Measurements from ENCODE around the gene CNIH4.
"Not testable (repeated sequence)": the region's sequence is repeated elsewhere in the genome, so short reads cannot be mapped to it uniquely, and the experiment has no call there.

Gene CNIH4

GRCh38 chr1:224348137-224348536, 8.5 kb upstream of the CNIH4 start:
- DNase-seq (ENCODE audit: low read depth in 2 of 2), result no peak

- not testable (repeated sequence) for DNase-seq (ENCODE audit: low read depth in 2 of 2)
Observed at GRCh38 chr1:224349716-224350115, 7.0 kb upstream of the CNIH4 start.

DNA sequence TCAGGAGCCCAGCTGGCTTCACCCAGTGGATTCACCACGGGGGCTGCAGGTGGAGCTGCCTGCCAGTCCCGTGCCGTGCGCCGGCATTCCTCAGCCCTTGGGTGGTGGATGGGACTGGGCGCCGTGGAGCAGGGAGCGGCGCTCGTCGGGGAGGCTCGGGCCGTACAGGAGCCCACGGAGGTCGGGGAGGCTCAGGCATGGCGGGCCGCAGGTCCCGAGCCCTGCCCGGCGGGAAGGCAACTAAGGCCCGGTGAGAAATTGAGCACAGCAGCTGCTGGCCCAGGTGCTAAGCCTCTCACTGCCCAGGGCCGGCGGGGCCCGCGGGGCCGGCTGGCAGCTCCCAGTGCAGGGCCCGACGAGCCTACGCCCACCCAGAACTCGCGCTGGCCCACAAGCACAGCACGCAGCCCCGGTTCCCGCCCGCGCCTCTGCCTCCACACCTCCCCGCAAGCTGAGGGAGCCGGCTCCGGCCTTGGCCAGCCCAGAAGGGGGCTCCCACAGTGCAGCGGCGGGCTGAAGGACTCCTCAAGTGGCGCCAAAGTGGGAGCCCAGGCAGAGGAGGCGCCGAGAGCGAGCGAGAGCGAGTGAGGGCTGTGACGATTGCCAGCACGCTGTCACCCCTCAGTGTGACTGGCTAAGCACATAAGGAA, 4.1 kb upstream of the CNIH4 start:
- DNase-seq (ENCODE audit: low read depth in 2 of 2), result not testable (repeated sequence)

GRCh38 chr1:224353975-224354925, 2.4 kb upstream of the CNIH4 start:
- DNase-seq (ENCODE audit: low read depth in 2 of 2), result no peak

DNA sequence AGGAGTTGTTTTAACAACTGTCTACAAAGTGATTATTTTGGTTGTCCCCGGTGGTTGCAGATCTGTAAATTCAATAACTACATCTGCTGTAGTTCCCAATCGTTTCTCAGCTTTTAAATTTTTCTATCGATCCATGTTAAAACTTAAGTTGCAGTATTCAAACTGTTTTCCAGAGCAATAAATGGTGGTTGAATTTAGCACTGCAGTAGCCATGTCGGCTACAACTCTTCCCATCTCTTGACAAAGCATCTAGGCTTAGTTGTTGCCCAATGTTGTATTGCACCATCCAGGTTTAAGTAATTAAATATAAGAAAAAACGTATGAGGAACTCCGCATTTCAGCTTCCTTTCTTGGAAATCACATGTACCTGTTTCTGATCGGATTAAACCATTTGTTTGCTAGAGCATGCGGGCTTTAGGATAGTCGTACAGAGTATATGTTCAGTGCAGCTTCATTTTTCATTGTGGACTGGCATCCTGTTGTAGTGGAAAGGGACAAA, 996 bp downstream of the CNIH4 start:
- DNase-seq (ENCODE audit: low read depth in 2 of 2), result no peak

GRCh38 chr1:224358237-224358636, 1.6 kb downstream of the CNIH4 start:
- no peak for DNase-seq (ENCODE audit: low read depth in 2 of 2)

DNA sequence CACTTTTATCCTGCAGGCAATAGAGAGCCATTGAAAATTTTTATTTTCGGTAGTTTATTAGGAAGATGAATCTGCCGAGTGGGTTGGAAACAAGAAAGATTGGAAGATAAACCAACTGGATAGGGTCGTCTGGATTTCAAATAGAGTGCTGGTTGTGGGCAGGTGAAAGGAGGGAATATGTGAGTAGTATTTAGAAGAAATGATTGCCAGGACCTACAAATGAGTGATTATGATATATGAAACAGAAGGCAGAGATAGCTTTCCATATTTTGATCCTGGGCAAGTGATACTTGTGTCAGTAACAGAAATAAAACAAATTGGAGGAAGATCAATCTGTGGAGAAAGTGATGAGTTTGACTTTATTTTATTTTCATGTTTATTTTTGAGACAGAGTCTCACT, 2.5 kb downstream of the CNIH4 start:
- DNase-seq (ENCODE audit: low read depth in 2 of 2), result no peak

GRCh38 chr1:224368409-224368808, 11.7 kb downstream of the CNIH4 start:
- DNase-seq (ENCODE audit: low read depth in 2 of 2), result no peak

GRCh38 chr1:224373008-224373590, 16.4 kb downstream of the CNIH4 start:
- no peak for DNase-seq (ENCODE audit: low read depth in 2 of 2)

GRCh38 chr1:224375059-224375458, 18.4 kb downstream of the CNIH4 start:
- DNase-seq (ENCODE audit: low read depth in 2 of 2), result no peak

DNA sequence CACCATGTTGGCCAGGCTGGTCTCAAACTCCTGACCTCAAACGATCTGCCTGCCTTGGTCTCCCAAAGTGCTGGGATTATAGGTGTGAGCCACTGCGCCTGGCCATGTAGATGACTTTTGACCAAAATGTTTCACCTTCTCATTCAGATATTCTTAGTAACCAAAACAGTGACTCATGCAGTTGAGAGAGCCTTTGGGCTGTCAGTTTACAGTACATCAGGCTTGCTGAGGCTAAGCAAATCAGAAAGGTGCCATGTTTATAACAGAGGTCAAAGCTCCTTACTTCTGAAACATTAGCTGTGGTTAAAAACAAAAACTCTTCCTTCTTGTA, 21.0 kb downstream of the CNIH4 start:
- DNase-seq (ENCODE audit: low read depth in 2 of 2), result no peak

- DNase-seq (ENCODE audit: low read depth in 2 of 2), result no peak
Observed at GRCh38 chr1:224378855-224379631, 22.4 kb downstream of the CNIH4 start.

DNA sequence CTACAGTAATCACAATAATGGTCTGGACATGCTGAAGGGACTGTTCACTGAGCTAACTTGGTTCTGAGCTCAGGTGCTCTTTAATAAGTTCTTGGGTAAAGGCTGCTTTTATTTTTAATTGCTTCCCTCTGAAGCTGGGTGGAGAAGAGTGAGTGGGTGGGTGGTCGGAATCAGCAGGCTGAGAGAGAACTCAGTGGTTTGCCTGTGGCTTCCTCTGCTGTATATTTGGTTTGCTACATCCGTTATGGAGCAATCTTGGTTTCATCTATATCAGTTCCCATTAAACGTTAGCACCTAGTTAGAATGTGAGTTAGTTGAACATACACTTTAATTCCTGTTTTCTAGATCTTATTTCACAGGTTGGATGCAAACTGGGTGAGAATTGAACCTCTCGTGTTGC, 23.3 kb downstream of the CNIH4 start:
- peak; percentile 27 to 44 for DNase-seq (ENCODE audit: low read depth in 2 of 2)

DNA sequence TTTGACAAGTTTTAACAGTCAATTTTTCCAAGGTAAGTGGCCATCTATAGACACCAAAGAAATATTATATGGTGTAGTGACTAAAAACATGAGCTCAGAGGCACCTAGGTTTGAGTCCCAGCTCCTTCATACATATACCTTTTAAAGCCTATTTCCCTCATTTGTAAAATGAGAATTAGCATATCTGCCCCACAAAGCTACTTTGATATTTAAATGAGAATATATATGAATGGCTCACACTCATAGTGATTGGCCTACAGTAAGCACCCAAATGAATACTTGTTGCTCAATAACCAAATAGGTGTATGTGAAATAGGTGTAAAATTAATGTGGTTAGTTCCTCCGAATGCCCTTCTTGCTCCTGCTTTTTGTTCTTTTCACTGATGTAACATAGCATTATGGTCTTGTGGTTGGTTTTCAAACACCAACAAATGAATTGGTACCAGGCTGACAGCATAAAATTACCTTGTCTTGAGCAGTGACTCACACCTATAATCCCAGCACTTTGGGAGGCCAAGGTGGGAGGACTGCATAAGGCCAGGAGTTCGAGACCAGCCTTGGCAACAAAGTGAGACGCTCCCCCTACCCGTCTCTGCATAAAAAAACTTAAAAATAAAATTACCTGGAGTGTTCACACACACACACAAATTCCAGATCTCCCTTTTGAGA, 25.3 kb downstream of the CNIH4 start:
- DNase-seq (ENCODE audit: low read depth in 2 of 2), result no peak

DNA sequence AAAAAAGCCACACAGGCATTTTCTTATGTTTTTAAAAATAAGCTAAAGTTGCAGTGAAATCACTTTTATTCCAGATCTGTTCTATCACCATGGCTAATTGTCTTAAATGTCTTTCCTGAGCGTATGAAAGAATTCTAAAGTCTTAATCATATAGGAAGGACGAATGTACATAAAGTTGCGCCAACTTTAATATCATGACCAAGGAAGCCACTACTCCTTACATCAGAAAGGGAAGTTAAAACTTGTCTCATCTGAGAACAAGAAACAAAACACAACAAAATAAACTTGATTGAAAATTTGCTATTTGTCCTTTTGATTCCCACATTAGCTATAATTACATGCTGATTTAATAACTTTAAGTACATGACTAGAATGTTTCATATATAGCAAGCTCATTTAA, 26.5 kb downstream of the CNIH4 start:
- DNase-seq (ENCODE audit: low read depth in 2 of 2), result no peak

GRCh38 chr1:224387302-224387912, 30.7 kb downstream of the CNIH4 start:
- DNase-seq (ENCODE audit: low read depth in 2 of 2), result no peak

GRCh38 chr1:224387943-224388342, 31.3 kb downstream of the CNIH4 start:
- no peak for DNase-seq (ENCODE audit: low read depth in 2 of 2)

DNA sequence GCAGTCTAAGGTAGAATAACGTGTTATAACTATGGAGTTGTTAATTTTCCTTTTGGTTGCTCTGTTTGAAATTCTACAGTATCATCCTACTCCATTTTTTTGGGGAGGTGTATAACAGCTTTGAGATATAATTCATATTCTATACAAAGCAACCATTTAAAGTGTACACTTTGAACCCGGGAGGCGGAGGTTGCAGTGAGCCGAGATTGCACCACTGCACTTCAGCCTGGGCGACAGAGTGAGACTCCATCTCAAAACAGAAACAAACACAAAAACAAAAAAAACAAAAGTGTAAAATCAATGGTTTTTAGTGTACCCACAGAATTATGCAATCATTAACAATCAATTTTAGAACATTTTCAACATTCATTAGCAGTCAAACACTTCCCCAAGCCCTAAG, 33.8 kb downstream of the CNIH4 start:
- no peak for DNase-seq (ENCODE audit: low read depth in 2 of 2)

- DNase-seq (ENCODE audit: low read depth in 2 of 2), result no peak
Observed at GRCh38 chr1:224392411-224393249, 36.0 kb downstream of the CNIH4 start.

DNA sequence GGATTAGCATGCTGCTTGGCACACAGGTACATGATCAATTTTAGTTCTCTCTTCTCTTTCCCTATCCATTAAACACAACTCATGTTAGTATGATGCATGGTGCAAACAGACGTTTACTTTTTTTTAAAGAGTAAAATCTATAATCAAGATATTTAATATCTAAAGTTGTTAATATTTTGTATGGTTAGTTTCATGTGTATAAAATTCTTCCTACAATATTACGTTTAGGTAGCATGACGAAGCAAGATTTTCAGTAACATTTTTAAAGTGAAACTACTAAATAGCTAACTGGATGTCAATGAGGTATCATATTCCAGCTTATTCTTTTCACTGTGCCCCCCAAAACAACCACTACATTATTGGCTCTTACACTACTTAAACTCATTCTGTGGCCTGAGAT, 36.6 kb downstream of the CNIH4 start:
- no peak for DNase-seq (ENCODE audit: low read depth in 2 of 2)

Measured in stimulated activated CD8-positive, alpha-beta memory T cell treated with anti-CD3 and anti-CD28 coated beads, Interleukin-7, amount 100 ng/mL, for 4 hours (primary cell).